GM12875 (cell line): Measurements from ENCODE around the gene RNASE7.

ENCODE experiments used
- H3K4me3 ChIP-seq: one replicate; pipeline ENCODE4 v1.5.1; 2011; ENCODE audit warnings: low read depth, low read length, control low read depth
- TF ChIP-seq, protein P1 (sequence below): IDR thresholded peaks from 2 replicates; pipeline ENCODE4 v1.5.1; 2011; ENCODE audit warnings: low read depth, mild to moderate bottlenecking, control low read depth, inconsistent platforms, low read length, moderate library complexity, borderline replicate concordance; ENCODE audit not compliant: insufficient read depth

Gene RNASE7

DNA sequence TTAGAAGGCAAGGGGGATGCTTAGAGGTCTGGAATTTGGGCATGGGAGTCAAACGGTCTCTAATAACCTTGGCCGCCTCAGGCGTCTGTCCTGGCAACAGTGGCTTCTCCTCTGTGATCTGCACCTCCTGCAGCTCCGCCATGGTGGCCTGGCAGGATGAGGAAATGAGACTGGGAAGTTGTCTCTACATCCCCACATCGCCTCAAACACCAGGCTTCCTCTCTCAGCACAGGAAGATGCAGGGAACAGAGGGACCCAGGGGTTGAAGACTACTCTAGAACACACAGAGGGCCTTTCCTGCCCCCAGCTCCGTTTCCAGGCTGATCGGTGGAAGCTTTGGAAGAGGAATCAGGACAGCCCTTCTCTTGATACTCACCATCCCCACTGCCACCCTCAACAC, 19.0 kb upstream of the RNASE7 start:
- no peak overlapping the region for H3K4me3 ChIP-seq
- TF ChIP-seq, protein P1, sequence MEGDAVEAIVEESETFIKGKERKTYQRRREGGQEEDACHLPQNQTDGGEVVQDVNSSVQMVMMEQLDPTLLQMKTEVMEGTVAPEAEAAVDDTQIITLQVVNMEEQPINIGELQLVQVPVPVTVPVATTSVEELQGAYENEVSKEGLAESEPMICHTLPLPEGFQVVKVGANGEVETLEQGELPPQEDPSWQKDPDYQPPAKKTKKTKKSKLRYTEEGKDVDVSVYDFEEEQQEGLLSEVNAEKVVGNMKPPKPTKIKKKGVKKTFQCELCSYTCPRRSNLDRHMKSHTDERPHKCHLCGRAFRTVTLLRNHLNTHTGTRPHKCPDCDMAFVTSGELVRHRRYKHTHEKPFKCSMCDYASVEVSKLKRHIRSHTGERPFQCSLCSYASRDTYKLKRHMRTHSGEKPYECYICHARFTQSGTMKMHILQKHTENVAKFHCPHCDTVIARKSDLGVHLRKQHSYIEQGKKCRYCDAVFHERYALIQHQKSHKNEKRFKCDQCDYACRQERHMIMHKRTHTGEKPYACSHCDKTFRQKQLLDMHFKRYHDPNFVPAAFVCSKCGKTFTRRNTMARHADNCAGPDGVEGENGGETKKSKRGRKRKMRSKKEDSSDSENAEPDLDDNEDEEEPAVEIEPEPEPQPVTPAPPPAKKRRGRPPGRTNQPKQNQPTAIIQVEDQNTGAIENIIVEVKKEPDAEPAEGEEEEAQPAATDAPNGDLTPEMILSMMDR: no peak

DNA sequence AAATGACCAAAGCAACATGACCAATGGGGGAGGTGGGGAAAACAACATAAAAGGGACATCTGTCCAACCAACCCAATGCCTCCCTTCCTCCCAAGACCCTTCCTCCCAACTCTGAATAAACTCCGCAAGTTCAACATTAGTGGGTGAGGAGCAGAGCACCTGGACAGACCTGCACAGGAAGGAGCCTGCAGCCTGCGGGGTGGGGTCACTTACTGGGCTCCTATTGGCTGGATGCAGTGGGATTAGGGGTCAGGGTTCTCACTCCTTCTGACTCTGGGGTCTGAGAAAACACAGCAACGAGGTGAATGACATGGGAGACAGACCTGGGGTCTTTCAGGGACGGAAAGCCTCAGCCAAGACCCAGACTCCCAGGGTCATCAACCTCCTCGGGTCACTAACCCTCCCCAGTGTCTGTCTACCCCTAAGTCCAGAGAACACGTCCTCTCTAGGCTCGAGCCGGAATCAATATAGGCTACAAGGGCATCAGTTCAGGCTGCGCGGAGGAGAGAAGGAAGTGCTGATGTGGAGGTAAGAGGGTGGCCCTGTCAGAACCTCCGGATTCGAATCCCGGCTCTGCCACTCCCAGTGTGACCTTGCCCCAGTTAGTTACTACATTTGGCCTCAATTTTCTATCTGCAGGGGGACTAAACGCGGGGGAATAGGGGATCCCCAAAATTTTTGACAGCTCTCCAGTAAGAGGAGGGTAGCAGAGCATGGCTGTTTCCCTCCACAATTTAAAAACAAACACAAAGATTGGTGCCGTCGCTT, 18.2 kb upstream of the RNASE7 start:
- TF ChIP-seq, protein P1: no peak
- H3K4me3 ChIP-seq: no peak overlapping the region

DNA sequence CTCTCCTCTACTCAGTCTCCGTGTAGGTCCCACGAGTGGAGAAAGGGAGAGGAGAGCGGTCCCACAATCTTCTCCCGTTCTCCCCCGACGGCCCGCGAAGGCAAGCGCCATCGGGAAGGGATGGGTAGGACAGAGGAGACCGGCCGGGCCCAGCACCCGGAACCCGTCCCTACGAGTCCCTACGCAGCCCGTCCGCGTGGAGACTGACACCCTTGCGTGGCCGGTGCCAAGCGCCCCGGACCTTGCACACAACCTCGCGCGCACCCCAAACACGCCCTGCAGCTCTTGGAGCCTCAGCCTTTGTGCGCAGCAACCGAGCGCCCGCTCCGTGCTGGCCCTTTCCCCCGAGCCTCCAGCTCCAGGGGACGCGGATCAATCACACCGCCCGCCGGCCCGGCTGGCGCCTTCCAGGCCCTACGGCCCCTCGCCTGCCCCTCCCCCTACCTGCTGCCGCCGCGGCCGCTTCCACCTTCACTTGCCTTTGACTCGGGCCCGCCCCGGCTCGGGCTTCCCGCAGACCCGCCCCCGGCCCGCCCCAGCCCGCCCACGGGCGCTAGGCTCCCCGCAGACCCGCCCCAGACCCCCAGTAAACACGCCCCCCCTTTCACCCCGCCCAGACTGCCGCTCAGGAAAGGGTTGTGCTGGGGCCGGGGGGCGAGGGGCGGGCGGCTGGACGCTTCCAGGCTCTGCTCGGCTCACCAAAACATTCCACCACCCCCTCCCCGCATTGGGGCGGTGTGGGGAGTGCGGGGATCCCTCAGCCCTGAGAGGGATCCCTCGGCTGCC, 17.4 kb upstream of the RNASE7 start, which contains the start of gene NDRG2:
NDRG2 (minus strand) TSS at position 477 of the 786 bp plus-strand sequence. CDS start 1,746 bp downstream, outside the sequence.
- no peak within 1 kb of the TSS for H3K4me3 ChIP-seq

DNA sequence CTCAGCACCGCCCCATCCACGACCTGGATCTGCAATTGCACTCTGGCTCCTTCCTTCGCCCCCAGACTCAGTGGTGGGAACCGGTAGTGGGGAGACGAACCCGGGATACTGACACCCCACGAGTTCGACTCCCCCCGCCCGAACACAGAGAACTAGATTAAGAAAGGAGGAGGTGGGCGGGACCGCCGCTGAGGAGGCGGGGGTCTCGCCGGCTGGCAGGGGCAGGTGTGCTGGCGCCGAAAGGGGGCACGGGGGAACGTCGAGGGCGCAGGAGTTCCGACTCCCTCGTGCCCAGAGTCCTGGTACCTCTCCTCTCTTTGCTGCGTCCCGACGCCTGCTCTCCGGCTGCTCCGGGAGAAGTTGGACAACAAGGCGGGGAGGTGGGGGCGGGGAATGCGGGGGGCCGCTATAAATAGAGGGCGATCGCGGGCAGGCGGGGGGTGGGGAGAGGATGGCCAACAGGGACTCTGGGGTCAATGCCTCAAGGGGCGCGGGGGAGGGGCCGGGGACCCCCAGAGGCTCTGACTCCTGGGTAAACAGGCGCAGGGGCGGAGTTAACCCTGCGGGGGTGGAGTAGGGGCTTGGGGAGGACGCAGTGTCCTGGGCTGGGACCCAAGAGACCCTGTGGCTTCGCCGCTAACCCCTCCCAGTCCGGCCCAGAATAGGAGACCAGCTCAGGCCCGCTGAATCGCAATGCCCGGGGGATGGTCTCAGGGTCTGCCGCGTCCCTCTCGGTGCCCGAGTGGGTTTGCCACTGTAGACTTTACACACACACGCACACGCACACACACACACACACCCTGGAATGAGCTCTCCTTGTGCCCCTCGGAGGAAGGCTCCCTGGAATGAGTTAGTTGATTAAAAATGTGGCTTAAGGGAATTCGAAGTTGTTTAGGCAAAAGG, 16.5 kb upstream of the RNASE7 start:
- TF ChIP-seq, protein P1: no peak

More for the DNA sequence above, 17.4 kb upstream of the RNASE7 start, which contains the start of gene NDRG2:
- TF ChIP-seq, protein P1: no peak

DNA sequence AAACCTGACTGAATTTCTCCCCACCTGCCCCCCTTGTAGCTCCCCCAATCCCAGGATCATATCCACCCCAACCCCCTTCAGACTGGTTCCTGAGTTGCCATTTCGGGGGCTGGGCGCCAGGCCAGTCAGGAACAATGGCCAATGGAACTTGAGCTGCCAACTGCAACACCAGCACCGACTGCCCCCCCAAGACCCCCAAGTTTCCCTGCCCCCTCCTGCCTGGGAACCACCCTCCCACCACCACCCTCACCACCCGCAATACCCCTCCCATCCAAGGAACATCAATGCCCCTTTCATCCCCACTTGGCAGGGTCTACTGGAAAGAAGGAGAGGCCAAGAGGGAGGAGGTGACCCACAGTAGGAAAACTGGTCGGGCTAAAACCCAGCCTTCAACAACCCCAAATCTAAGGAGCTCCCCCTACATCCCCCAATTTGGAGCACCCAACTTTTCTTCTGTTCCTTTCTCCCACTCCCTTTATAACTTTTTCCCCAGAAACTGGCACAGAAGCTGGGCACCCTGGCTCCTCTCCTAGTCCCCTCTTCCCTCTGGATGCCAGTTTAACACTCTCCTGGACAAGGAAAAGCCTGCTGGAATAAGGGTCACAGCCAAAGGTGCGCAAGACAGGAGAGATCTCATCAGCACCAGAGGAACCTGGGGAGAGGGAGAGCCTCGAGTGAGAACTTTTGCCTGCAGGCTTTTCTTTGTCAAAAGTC, 15.7 kb upstream of the RNASE7 start:
- H3K4me3 ChIP-seq: no peak overlapping the region
- TF ChIP-seq, protein P1: no peak

More for the DNA sequence above, 16.5 kb upstream of the RNASE7 start:
- H3K4me3 ChIP-seq: no peak overlapping the region

DNA sequence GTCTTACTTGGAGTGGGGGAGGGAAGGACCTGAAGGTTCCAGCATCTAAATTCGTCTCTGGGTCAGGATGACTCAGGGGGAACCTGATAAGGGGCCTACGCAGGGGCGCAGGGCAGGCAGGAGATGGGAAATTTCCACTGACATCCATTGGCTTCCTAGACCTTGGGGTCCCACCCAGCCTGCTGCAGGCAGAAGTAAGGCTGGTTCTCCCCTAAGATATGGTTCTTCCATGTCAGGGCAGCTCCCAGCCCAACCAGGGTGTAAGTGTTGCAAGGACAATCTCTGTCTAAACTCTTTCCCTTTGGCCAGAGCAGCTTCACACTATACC, 15.2 kb upstream of the RNASE7 start:
- no peak overlapping the region for H3K4me3 ChIP-seq
- TF ChIP-seq, protein P1: no peak
